ENCODE measurements around the gene TMEM53.
A peak's percentile ranks its signal among the peaks of the same experiment; 100 is the strongest.

TMEM53 gene

DNA sequence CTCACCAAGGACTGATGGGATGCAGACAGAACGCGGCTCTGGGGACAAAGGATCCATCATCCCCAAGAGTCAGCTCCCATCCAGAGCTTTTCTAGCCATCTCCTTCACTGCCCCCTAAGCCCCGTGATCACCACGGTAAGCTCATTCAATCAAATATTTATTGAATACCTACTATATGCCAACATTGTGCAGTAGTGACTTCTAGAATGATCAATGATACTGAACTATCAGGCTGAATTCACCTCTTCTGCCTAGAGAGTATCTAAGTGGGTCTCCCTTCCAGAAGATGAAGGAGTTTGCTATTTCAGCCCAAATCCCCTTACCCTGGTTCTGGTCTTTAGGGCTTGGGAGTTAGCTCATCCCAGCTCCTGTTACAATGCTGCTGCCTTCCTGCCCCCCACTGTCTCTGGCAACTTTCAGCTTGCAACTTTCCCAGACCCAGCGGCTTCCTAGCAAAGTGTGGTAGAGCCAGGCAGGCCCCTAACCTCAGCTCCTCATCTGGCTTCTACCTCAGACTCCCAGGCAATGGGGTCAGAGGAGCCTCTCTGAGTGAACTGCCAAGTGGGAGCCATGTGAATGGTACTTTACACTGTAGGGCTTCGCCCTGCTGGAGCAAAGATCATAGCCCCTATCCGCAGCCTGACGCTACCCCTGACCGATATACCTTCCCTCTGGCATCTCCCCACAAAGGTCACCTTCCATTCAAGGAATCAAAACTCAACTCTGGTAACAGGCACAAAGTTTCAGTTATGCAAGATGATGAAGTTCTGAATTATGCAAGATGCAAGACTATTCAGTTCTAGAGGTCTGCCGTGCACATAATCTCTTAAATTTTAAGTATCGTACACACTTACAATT is 20.9 kb downstream of the TMEM53 start:
- CTCF ChIA-PET, result interaction anchor here (0.6 to 2.9 kb wide), 28 partner anchors 11 to 550 kb away, joined by 3 to 26 read pairs (median 3); partner anchors contain the start of genes ARMH1 and TMEM53
- TF ChIP-seq, protein P1, sequence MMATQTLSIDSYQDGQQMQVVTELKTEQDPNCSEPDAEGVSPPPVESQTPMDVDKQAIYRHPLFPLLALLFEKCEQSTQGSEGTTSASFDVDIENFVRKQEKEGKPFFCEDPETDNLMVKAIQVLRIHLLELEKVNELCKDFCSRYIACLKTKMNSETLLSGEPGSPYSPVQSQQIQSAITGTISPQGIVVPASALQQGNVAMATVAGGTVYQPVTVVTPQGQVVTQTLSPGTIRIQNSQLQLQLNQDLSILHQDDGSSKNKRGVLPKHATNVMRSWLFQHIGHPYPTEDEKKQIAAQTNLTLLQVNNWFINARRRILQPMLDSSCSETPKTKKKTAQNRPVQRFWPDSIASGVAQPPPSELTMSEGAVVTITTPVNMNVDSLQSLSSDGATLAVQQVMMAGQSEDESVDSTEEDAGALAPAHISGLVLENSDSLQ (IDR thresholded peaks at IDR 0.05), result no peak
- TF ChIP-seq ELF4 (IDR thresholded peaks at IDR 0.05), result no peak
- no peak for TF ChIP-seq FOXM1 (IDR thresholded peaks at IDR 0.05; ENCODE audit: borderline replicate concordance)
- no peak for TF ChIP-seq NFRKB (IDR thresholded peaks at IDR 0.05)
- no peak for TF ChIP-seq ARNT (IDR thresholded peaks at IDR 0.05)
- TF ChIP-seq FOXA1 (IDR thresholded peaks at IDR 0.05), result no peak
- TF ChIP-seq BHLHE40 (IDR thresholded peaks at IDR 0.05; ENCODE audit: borderline replicate concordance), result no peak
- no peak for TF ChIP-seq L3MBTL2 (conservative IDR thresholded peaks at IDR 0.05)
- no peak for TF ChIP-seq ZNF384 (IDR thresholded peaks at IDR 0.05)
- no peak for TF ChIP-seq FOXK2 (IDR thresholded peaks at IDR 0.05)
- no peak for TF ChIP-seq TARDBP (IDR thresholded peaks at IDR 0.05)
- no peak for TF ChIP-seq LEF1 (IDR thresholded peaks at IDR 0.05; ENCODE audit: borderline replicate concordance)
- no peak for TF ChIP-seq SP1 (IDR thresholded peaks at IDR 0.05)
- no peak for TF ChIP-seq SUZ12 (IDR thresholded peaks at IDR 0.05)
- no peak for TF ChIP-seq CTBP1 (IDR thresholded peaks at IDR 0.05; ENCODE audit: borderline replicate concordance)
- TF ChIP-seq HDGF (IDR thresholded peaks at IDR 0.05; ENCODE audit: borderline replicate concordance), result no peak
- no peak for DNase-seq (ENCODE audit: extremely low spot score)
- POLR2A ChIA-PET, result interaction anchor here (0.8 to 3.8 kb wide), 9 partner anchors 11 to 69 kb away, joined by 3 to 34 read pairs (median 8); partner anchors contain the start of genes ARMH1 and TMEM53

DNA sequence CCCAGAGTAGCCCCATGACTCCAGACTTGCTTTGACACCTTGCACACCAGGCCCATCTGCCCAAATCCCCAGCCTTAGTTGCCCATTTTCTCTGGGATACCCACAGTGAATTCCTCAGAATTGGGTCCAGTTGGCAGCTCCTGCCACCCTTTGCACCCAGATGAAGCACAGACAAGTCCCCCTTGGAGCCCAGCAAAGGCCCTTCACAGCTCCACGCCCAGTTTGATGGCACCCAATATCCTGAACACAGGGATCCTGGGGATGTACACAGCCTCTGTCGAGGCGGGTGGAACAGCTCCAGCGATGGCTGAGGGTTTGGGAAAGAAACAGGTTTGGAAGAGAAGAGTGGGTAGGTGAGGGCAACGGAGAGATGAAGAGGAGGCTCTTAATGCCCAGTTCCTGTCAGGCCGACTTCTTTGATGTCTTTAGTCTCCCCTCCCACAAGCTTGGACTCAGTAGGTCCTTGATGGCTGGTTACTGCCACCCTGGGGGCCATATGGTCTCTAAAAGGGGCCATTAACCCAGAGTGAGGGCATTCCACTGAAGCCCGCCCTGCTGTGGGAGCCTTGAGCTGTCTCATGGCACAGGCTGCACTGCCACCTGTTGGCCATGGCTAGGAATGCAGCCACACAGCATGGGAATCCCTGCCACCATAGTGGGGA is 21.7 kb downstream of the TMEM53 start:
- ChIA-PET POLR2A (interaction anchor here (0.8 to 3.8 kb wide), 11 partner anchors 10 to 297 kb away, joined by 3 to 34 read pairs (median 5); partner anchors contain the start of genes ARMH1 and TMEM53), CTCF (interaction anchor here (0.5 to 2.9 kb wide), 34 partner anchors 10 to 659 kb away, joined by 3 to 26 read pairs (median 3); partner anchors contain the start of genes ARMH1 and TMEM53)
- peak; percentile 86 for DNase-seq (ENCODE audit: extremely low spot score)
- TF ChIP-seq TARDBP (IDR thresholded peaks at IDR 0.05), result no peak
- TF ChIP-seq, protein P1 (IDR thresholded peaks at IDR 0.05), result no peak
- TF ChIP-seq NFRKB (IDR thresholded peaks at IDR 0.05), result no peak
- TF ChIP-seq ZNF384 (IDR thresholded peaks at IDR 0.05), result no peak
- no peak for TF ChIP-seq ELF4 (IDR thresholded peaks at IDR 0.05)
- TF ChIP-seq SP1 (IDR thresholded peaks at IDR 0.05), result no peak
- TF ChIP-seq BHLHE40 (IDR thresholded peaks at IDR 0.05; ENCODE audit: borderline replicate concordance), result no peak
- no peak for TF ChIP-seq SUZ12 (IDR thresholded peaks at IDR 0.05)
- TF ChIP-seq LEF1 (IDR thresholded peaks at IDR 0.05; ENCODE audit: borderline replicate concordance), result no peak
- TF ChIP-seq L3MBTL2 (conservative IDR thresholded peaks at IDR 0.05), result no peak
- TF ChIP-seq FOXK2 (IDR thresholded peaks at IDR 0.05), result no peak
- no peak for TF ChIP-seq FOXA1 (IDR thresholded peaks at IDR 0.05)

DNA sequence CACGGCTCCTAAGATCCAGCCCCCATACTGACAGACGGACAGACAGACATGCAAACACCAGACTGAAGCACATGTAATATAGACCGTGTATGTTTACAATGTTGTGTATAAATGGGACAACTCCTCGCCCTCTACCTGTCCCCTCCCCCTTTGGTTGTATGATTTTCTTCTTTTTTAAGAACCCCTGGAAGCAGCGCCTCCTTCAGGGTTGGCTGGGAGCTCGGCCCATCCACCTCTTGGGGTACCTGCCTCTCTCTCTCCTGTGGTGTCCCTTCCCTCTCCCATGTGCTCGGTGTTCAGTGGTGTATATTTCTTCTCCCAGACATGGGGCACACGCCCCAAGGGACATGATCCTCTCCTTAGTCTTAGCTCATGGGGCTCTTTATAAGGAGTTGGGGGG is 23.2 kb downstream of the TMEM53 start:
- TF ChIP-seq FOXK2 (IDR thresholded peaks at IDR 0.05) (no peak), LEF1 (IDR thresholded peaks at IDR 0.05; ENCODE audit: borderline replicate concordance) (no peak), CTBP1 (IDR thresholded peaks at IDR 0.05; ENCODE audit: borderline replicate concordance) (no peak), FOXM1 (IDR thresholded peaks at IDR 0.05; ENCODE audit: borderline replicate concordance) (no peak), SP1 (IDR thresholded peaks at IDR 0.05) (no peak), ELF4 (IDR thresholded peaks at IDR 0.05) (no peak), BHLHE40 (IDR thresholded peaks at IDR 0.05; ENCODE audit: borderline replicate concordance) (no peak), HDGF (IDR thresholded peaks at IDR 0.05; ENCODE audit: borderline replicate concordance) (no peak), FOXA1 (IDR thresholded peaks at IDR 0.05) (no peak), L3MBTL2 (conservative IDR thresholded peaks at IDR 0.05) (no peak), NFRKB (IDR thresholded peaks at IDR 0.05) (no peak), TARDBP (IDR thresholded peaks at IDR 0.05) (no peak), ZNF384 (IDR thresholded peaks at IDR 0.05) (no peak)
- TF ChIP-seq, protein P1 (IDR thresholded peaks at IDR 0.05), result no peak
- no peak for DNase-seq (ENCODE audit: extremely low spot score)
- ChIA-PET CTCF (interaction anchor here (1.1 to 2.9 kb wide), 8 partner anchors 11 to 79 kb away, joined by 3 to 26 read pairs (median 6); no protein-coding TSS in a partner anchor), POLR2A (interaction anchor here (1.4 to 3.8 kb wide), 4 partner anchors 16 to 41 kb away, joined by 3 to 34 read pairs (median 14); no protein-coding TSS in a partner anchor)

DNA sequence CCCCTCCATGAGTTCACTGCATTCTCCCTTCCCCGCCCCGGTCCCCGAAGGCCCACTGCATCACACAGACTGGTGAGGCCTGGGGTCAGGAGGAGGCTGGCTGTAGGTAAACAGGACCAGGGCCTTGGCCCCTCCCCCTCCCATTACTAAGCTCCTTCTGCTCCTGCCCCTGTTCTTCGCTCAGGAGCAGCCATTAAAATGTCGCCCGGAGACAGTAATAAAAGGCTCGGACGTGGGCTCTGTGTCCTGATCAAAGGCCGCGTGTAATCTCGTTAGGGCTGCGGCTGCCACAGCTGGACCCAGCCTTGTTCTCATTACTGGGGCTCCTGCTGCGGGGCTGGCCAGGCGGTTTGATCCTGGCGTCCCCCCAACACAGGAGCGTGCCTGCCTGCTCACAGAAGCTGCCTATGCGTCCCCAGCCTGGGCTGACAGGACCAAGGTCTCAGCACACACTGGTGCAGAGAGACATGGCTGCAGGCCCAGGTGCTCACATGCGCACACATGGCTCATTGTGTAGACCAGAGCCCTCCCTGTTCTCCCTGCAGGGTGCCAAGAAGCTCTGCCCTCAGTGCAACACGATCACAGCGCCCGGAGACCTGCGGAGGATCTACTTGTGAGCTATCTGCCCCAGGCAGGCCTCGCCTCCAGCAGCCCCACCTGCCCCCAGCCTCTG is 24.0 kb downstream of the TMEM53 start:
- CTCF ChIA-PET, result interaction anchor here (1.1 kb wide), 1 partner anchor 56 kb away, joined by 4 read pairs; no protein-coding TSS in a partner anchor
- TF ChIP-seq ZNF384 (IDR thresholded peaks at IDR 0.05) (no peak), SUZ12 (IDR thresholded peaks at IDR 0.05) (no peak), NFRKB (IDR thresholded peaks at IDR 0.05) (no peak), FOXM1 (IDR thresholded peaks at IDR 0.05; ENCODE audit: borderline replicate concordance) (no peak), LEF1 (IDR thresholded peaks at IDR 0.05; ENCODE audit: borderline replicate concordance) (no peak), ELF4 (IDR thresholded peaks at IDR 0.05) (no peak)
- no peak for DNase-seq (ENCODE audit: extremely low spot score)
- POLR2A ChIA-PET, result interaction anchor here (3.7 to 5.4 kb wide), 3 partner anchors 18 to 40 kb away, joined by 20 to 53 read pairs (median 34); no protein-coding TSS in a partner anchor

DNA sequence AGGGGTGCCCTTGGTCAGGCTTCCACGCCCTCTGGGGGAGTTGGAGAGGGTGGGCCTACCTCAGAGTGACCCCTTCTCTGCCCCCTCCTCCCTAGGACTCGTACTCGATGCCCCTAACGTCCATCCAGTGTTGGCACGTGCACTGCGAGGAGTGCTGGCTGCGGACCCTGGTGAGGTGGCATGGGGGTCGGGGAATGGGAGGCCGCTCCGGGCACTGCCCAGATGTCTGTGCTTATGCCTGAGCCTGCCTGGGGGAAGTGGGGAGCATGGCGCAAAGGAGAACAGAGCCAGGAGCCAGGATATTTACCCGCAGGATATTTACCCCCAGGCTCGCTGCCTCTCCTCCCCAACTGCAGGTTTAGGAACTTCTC is 24.5 kb downstream of the TMEM53 start:
- DNase-seq (ENCODE audit: extremely low spot score), result no peak
- ChIA-PET POLR2A (interaction anchor here (3.8 to 5.4 kb wide), 2 partner anchors 17 to 39 kb away, joined by 20 to 53 read pairs; no protein-coding TSS in a partner anchor), CTCF (no interaction called here)
- no peak for TF ChIP-seq LEF1 (IDR thresholded peaks at IDR 0.05; ENCODE audit: borderline replicate concordance)
- TF ChIP-seq CTBP1 (IDR thresholded peaks at IDR 0.05; ENCODE audit: borderline replicate concordance), result no peak
- no peak for TF ChIP-seq ELF4 (IDR thresholded peaks at IDR 0.05)
- TF ChIP-seq HDGF (IDR thresholded peaks at IDR 0.05; ENCODE audit: borderline replicate concordance), result no peak
- no peak for TF ChIP-seq FOXK2 (IDR thresholded peaks at IDR 0.05)
- TF ChIP-seq FOXM1 (IDR thresholded peaks at IDR 0.05; ENCODE audit: borderline replicate concordance), result no peak
- no peak for TF ChIP-seq ZNF384 (IDR thresholded peaks at IDR 0.05)
- no peak for TF ChIP-seq SUZ12 (IDR thresholded peaks at IDR 0.05)
- no peak for TF ChIP-seq BHLHE40 (IDR thresholded peaks at IDR 0.05; ENCODE audit: borderline replicate concordance)
- TF ChIP-seq NFRKB (IDR thresholded peaks at IDR 0.05), result no peak
- no peak for TF ChIP-seq FOXA1 (IDR thresholded peaks at IDR 0.05)
- no peak for TF ChIP-seq TARDBP (IDR thresholded peaks at IDR 0.05)
- TF ChIP-seq, protein P1 (IDR thresholded peaks at IDR 0.05), result no peak
- no peak for TF ChIP-seq ARNT (IDR thresholded peaks at IDR 0.05)
- TF ChIP-seq SP1 (IDR thresholded peaks at IDR 0.05), result no peak
- TF ChIP-seq L3MBTL2 (conservative IDR thresholded peaks at IDR 0.05), result no peak
